Activated CD4-positive, alpha-beta T cell treated with anti-CD3 and anti-CD28 coated beads for 36 hours (primary cell): ENCODE data around the gene ERG. TPM values are rescaled to one million over a fixed set of nuclear protein-coding genes. Genes with fewer than 3 reads are reported as not detected.
A peak's percentile ranks its signal among the peaks of the same experiment; 100 is the strongest.

Experiments used
- ATAC-seq: fragments of 200-7000 bp; cut with Tn5 transposase; one replicate; pipeline ENCODE4 v1.10.0; 2021; ENCODE audit warnings: mild to moderate bottlenecking, moderate library complexity
- CTCF ChIA-PET: fragments of 350-600 bp; sonication (Branson Sonifier 250); formaldehyde crosslinking; loops from one replicate; lab custom pipeline; 2021; ENCODE audit warnings: antibody characterized with exemption; lab: Charles Lee
- POLR2A ChIA-PET: fragments of 350-600 bp; sonication (Branson Sonifier 250); formaldehyde crosslinking; loops from one replicate; lab custom pipeline; 2021; ENCODE audit warnings: antibody characterized with exemption, inconsistent platforms; lab: Charles Lee
- DNase-seq: peaks from one replicate; pipeline ENCODE4 v3.0.0-alpha.2; 2020
- H3K27ac Mint-ChIP-seq: one replicate; pipeline ENCODE4 v1.8.0; 2021; ENCODE audit warnings: mixed read lengths
- H3K27me3 Mint-ChIP-seq: one replicate; pipeline ENCODE4 v1.8.0; 2021; ENCODE audit warnings: mixed read lengths
- H3K36me3 Mint-ChIP-seq: one replicate; pipeline ENCODE4 v1.8.0; 2021; ENCODE audit warnings: low read depth, mixed read lengths
- H3K4me1 Mint-ChIP-seq: one replicate; pipeline ENCODE4 v1.8.0; 2021; ENCODE audit warnings: mixed read lengths
- H3K4me3 Mint-ChIP-seq: one replicate; pipeline ENCODE4 v1.8.0; 2021; ENCODE audit warnings: mild to moderate bottlenecking, moderate library complexity, mixed read lengths
- H3K9me3 Mint-ChIP-seq: one replicate; pipeline ENCODE4 v1.8.0; 2021; ENCODE audit warnings: low read depth, mixed read lengths
- intact Hi-C, 2 experiments: fragments of 100-400 bp; cut with DNase I in 1 of 2; cut with micrococcal nuclease in 1 of 2; formaldehyde crosslinking; loops; one replicate each; pipeline versions ENCODE4 v1.14.2 to v1.15.1; 2022 to 2024; cut with DNase I, micrococcal nuclease
- total RNA-seq, 2 experiments: library from RNA; stranded (reverse); gene quantifications; one replicate each; pipeline ENCODE4 v1.2.3, GENCODE V29; 2021

ERG gene
- total RNA-seq, 2 experiments from 2014 or later, result 0.07 TPM; not detected in 1

DNA sequence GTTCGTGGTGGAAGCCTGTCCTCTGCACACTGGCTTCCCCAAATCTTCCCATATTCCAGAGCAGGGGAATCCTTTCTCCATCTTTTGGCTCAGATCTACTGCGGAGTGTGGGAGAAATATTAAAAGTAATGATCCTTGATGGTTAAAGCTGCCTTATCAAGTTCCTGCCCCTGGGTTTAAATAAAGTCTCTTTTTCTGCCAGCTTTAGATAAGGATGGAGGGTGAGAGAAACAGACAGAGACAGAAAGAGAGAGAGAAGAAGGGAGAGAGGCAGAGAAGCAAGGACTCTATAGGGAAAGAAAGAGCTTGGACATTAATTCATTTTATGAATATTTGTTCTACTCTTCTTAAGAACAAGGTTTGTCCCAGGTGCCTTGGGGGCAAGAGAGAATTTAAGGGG lies 143.5 kb downstream of the ERG start:
- Mint-ChIP-seq H3K9me3 (no peaks in the 10 kb centered on the region), H3K36me3 (no peaks in the 10 kb centered on the region), H3K27me3 (peaks cover 5% of the 10 kb centered on the region), H3K27ac (no peak overlapping the region), H3K4me1 (peaks cover 20% of the 10 kb centered on the region), H3K4me3 (no peak overlapping the region)
- POLR2A ChIA-PET, result no interaction called here
- CTCF ChIA-PET, result interaction anchor here (0.6 to 10.2 kb wide), 13 partner anchors 9 to 787 kb away, joined by 3 to 154 read pairs (median 5); no protein-coding TSS in a partner anchor
- no peak for ATAC-seq
- intact Hi-C loops, result loop anchor here (1.0 to 10.0 kb wide), 3 partner anchors 642 to 680 kb away; no protein-coding TSS in a partner anchor
- no peak for DNase-seq

GRCh38 chr21:38354231-38354630 lies 144.0 kb downstream of the ERG start:
- H3K4me3 Mint-ChIP-seq, result no peak overlapping the region
- DNase-seq (no peak), ATAC-seq (no peak)
- CTCF ChIA-PET, result interaction anchor here (0.7 to 10.2 kb wide), 12 partner anchors 99 to 680 kb away, joined by 3 to 154 read pairs (median 8); no protein-coding TSS in a partner anchor
- intact Hi-C loops, result loop anchor here in 1 of 2 experiments (10.0 kb wide), 1 partner anchor 679 kb away; no protein-coding TSS in a partner anchor
- H3K9me3 Mint-ChIP-seq, result no peaks in the 10 kb centered on the region
- H3K27me3 Mint-ChIP-seq, result peaks cover 5% of the 10 kb centered on the region
- POLR2A ChIA-PET, result no interaction called here
- no peak overlapping the region for H3K27ac Mint-ChIP-seq
- peaks cover 25% of the 10 kb centered on the region for H3K4me1 Mint-ChIP-seq
- H3K36me3 Mint-ChIP-seq, result no peaks in the 10 kb centered on the region

- ChIA-PET POLR2A (interaction anchor here (0.7 kb wide), 1 partner anchor 108 kb away, joined by 4 read pairs; no protein-coding TSS in a partner anchor), CTCF (interaction anchor here (0.7 to 10.2 kb wide), 47 partner anchors 9 to 672 kb away, joined by 3 to 154 read pairs (median 5); no protein-coding TSS in a partner anchor)
- H3K27me3 Mint-ChIP-seq, result peaks cover 5% of the 10 kb centered on the region
- H3K4me3 Mint-ChIP-seq, result no peak overlapping the region
- H3K27ac Mint-ChIP-seq, result no peak overlapping the region
- H3K4me1 Mint-ChIP-seq, result peaks cover 41% of the 10 kb centered on the region
- intact Hi-C loops, result loop anchor here (1.0 to 10.0 kb wide), 3 partner anchors 133 to 678 kb away; no protein-coding TSS in a partner anchor
- peak; percentile 18 for ATAC-seq
- DNase-seq, result peak; percentile 75
- no peaks in the 10 kb centered on the region for H3K9me3 Mint-ChIP-seq
- no peaks in the 10 kb centered on the region for H3K36me3 Mint-ChIP-seq
These were observed 145.6 kb downstream of the ERG start for GRCh38 chr21:38352536-38353219.

DNA sequence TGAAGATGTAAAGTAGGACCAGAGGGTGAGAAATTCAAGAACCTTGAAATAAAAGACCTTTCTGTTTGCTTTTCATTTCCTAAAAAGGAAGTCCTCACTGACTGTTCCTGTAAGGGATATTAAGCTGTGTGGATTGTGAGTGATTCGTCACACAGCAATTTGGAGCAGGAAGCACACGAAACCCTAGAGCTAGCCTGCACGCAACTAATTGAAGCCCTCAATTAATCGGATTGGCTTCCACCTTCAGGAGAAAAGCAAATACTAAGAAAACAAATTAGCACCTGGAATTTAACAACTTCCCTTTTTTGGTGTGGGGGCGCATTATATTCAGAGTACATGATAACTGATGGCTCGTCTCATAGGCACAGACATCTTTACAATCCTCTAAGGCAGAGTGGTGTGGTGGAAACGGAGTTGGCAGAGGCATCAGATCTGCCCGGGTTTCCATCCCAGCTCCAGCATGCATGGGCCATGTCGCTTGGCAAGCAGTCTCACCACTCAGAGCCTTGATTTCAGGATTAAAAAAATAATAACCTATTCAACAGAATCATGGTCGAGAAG lies 146.2 kb downstream of the ERG start:
- Mint-ChIP-seq H3K4me1 (peaks cover 41% of the 10 kb centered on the region), H3K27ac (peak overlapping the region; percentile 23), H3K27me3 (peaks cover 6% of the 10 kb centered on the region), H3K9me3 (no peaks in the 10 kb centered on the region), H3K36me3 (no peaks in the 10 kb centered on the region), H3K4me3 (no peak overlapping the region)
- intact Hi-C loops, result loop anchor here (1.0 to 10.0 kb wide), 3 partner anchors 133 to 677 kb away; no protein-coding TSS in a partner anchor
- CTCF ChIA-PET, result interaction anchor here (0.6 to 10.2 kb wide), 48 partner anchors 9 to 671 kb away, joined by 3 to 154 read pairs (median 4); no protein-coding TSS in a partner anchor
- no peak for DNase-seq
- POLR2A ChIA-PET, result interaction anchor here (0.7 kb wide), 1 partner anchor 107 kb away, joined by 4 read pairs; no protein-coding TSS in a partner anchor
- ATAC-seq, result no peak

DNA sequence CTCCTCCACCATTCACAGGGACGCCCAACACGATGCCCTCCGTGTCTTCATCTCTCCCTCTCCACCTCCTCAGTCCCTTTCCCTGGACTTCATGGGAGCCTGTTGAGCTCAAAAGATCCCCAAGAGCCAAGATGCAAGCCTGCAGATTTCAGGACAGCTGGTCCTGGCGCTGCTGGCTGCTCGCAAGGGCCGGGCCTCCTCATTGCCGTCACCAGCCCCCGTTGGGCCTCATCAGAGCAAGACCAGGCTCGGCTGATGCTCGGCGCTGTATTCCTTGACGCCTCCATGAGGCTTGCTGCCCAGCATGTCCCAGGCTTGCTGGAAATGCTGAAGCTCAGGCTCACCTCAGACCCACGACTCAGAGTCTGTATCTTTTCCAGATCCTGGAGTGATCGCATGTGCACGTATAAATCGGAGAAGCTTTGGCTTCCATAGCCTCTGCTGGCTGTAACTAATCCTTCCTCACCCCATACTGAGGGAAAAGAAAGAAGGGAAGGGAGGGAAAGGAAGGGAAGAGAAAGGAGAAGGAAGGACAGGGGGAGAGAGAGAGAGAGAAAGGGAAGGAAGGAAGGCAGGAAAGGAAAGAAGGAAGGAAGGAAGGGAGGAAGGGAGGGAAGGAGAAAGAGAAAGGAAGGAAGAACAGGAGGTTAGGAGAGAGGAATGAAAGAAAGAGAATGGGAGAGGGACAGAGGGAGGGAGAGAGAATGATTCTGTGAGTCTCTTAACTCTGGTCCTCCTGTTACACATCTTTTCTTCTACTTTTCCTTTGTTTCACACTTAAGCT lies 146.9 kb downstream of the ERG start:
- no peaks in the 10 kb centered on the region for H3K9me3 Mint-ChIP-seq
- DNase-seq (no peak), ATAC-seq (no peak)
- peak overlapping the region; percentile 23 for H3K27ac Mint-ChIP-seq
- peaks cover 8% of the 10 kb centered on the region for H3K27me3 Mint-ChIP-seq
- intact Hi-C loops, result loop anchor here in 1 of 2 experiments (10.0 kb wide), 1 partner anchor 677 kb away; no protein-coding TSS in a partner anchor
- POLR2A ChIA-PET, result no interaction called here
- H3K36me3 Mint-ChIP-seq, result no peaks in the 10 kb centered on the region
- H3K4me3 Mint-ChIP-seq, result no peak overlapping the region
- CTCF ChIA-PET, result interaction anchor here (0.6 to 10.2 kb wide), 35 partner anchors 8 to 217 kb away, joined by 3 to 154 read pairs (median 4); no protein-coding TSS in a partner anchor
- H3K4me1 Mint-ChIP-seq, result peaks cover 41% of the 10 kb centered on the region

DNA sequence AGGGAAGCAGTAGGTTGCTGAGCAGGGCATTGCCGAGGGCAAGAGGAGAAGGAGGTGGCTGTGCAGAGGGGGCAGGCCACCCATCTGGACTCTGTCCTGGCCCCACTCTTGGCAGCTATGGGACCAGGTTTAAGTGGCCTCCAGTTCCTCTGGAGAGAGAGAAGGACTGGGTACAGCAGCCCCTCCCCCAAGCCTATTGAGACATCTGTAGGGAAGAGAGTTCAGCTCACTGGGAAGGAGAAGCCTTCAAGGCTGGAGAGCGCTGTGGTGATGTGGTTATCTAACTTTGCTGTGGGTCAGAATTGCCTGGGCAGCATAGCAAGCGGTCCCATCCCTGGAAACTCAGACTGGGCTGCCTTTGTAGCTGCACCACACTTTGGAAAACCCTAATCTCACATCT lies 147.6 kb downstream of the ERG start:
- POLR2A ChIA-PET, result no interaction called here
- CTCF ChIA-PET, result interaction anchor here (0.5 to 10.2 kb wide), 9 partner anchors 7 to 539 kb away, joined by 3 to 154 read pairs (median 5); no protein-coding TSS in a partner anchor
- Mint-ChIP-seq H3K27ac (peak overlapping the region; percentile 61), H3K9me3 (no peaks in the 10 kb centered on the region), H3K4me1 (peaks cover 41% of the 10 kb centered on the region), H3K27me3 (peaks cover 8% of the 10 kb centered on the region), H3K4me3 (no peak overlapping the region), H3K36me3 (no peaks in the 10 kb centered on the region)
- no peak for ATAC-seq
- intact Hi-C loops, result loop anchor here in 1 of 2 experiments (10.0 kb wide), 1 partner anchor 676 kb away; no protein-coding TSS in a partner anchor
- DNase-seq, result no peak

- H3K36me3 Mint-ChIP-seq, result no peaks in the 10 kb centered on the region
- H3K27ac Mint-ChIP-seq, result peak overlapping the region; percentile 24
- ChIA-PET CTCF (interaction anchor here (1.2 to 10.2 kb wide), 4 partner anchors 72 to 181 kb away, joined by 3 to 154 read pairs (median 43); no protein-coding TSS in a partner anchor), POLR2A (no interaction called here)
- H3K4me1 Mint-ChIP-seq, result peaks cover 41% of the 10 kb centered on the region
- peaks cover 8% of the 10 kb centered on the region for H3K27me3 Mint-ChIP-seq
- DNase-seq (no peak), ATAC-seq (no peak)
- no peak overlapping the region for H3K4me3 Mint-ChIP-seq
- no peaks in the 10 kb centered on the region for H3K9me3 Mint-ChIP-seq
- intact Hi-C loops, result loop anchor here (1.0 to 10.0 kb wide), 5 partner anchors 22 to 675 kb away; no protein-coding TSS in a partner anchor
These were observed 148.3 kb downstream of the ERG start for GRCh38 chr21:38349977-38350376.

DNA sequence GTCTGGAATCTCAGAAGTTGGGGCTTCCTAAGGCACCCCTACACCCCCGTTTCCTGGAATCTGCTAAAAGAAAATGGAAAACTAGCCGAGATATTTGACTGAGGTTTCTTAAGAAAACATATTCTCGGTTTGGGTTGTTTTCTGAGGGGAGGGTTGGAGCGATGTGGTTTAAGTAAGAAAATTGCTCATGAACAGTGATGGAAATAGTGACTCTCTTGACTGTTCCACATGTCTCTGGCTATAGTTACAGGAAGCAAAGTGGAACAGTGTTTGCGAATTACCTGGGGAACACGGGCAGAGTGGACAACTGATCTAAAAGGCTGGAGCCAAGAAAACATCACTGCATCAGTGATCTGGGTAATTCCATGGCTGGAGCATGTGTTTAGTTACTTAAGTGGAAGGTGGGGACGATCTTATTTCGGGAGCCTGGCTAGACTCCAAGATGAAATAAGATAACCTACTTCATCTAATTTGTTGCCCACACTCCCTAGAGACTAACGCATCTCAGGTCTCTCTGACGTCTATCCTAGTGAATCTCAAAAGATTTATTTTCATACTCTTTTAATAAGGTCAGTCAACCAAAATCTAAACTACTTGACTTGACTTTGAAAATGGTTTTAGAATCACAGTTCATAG lies 149.0 kb downstream of the ERG start:
- H3K4me3 Mint-ChIP-seq, result no peak overlapping the region
- peak; percentile 41 for DNase-seq
- H3K27me3 Mint-ChIP-seq, result peaks cover 6% of the 10 kb centered on the region
- peak; percentile 78 for ATAC-seq
- intact Hi-C loops, result loop anchor here (1.0 to 2.0 kb wide), 4 partner anchors 21 to 105 kb away; no protein-coding TSS in a partner anchor
- no peaks in the 10 kb centered on the region for H3K9me3 Mint-ChIP-seq
- ChIA-PET CTCF (interaction anchor here (10.2 kb wide), 1 partner anchor 131 kb away, joined by 154 read pairs; no protein-coding TSS in a partner anchor), POLR2A (interaction anchor here (0.6 kb wide), 1 partner anchor 419 kb away, joined by 3 read pairs; no protein-coding TSS in a partner anchor)
- H3K27ac Mint-ChIP-seq, result peak overlapping the region; percentile 78
- no peaks in the 10 kb centered on the region for H3K36me3 Mint-ChIP-seq
- peaks cover 41% of the 10 kb centered on the region for H3K4me1 Mint-ChIP-seq

DNA sequence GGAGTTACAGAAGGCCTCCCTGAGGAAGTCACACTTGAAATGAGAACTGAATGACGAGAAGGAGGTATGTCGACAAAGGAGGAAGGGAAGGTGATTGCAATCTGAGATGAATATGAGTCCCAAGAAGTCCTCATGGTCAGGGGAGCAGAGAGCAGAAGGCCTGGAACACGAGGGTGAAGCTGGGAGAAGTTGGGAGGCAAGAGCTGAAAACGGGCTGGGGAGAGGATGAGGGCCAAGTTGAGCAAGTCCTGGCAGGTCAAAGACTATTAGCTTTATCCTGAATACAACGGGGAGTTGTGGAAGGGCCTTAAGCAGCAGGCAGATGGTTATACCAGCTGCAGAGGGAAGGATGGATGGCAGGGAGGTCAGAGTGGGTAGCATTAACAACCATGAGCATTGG lies 152.0 kb downstream of the ERG start:
- Mint-ChIP-seq H3K4me3 (no peak overlapping the region), H3K9me3 (no peaks in the 10 kb centered on the region), H3K27me3 (peaks cover 3% of the 10 kb centered on the region), H3K27ac (no peak overlapping the region), H3K36me3 (no peaks in the 10 kb centered on the region), H3K4me1 (peaks cover 28% of the 10 kb centered on the region)
- ATAC-seq (no peak), DNase-seq (no peak)
- ChIA-PET CTCF (interaction anchor here (1.2 kb wide), 1 partner anchor 9 kb away, joined by 5 read pairs; no protein-coding TSS in a partner anchor), POLR2A (no interaction called here)
- intact Hi-C loops, result no loop called here

DNA sequence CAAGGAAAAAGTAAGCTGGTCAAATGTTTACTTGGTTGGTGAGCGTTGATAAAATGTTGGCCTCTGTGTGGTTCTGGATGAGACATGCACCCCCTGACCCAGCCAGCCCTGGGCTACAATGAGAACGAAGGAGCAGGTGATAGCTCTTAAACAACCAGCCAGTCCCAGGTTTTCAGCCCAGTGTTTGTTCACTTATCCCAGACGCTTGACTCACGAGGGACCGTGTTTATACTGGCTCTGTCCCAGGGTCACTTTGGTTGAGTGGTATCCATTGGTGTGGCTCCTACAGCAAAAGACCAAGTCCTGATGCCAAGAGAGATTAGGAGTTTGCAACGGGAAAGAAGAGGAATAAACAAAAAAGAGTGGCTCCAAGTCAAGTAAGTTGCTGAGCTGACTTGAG lies 154.6 kb downstream of the ERG start:
- peaks cover 3% of the 10 kb centered on the region for H3K27me3 Mint-ChIP-seq
- peaks cover 10% of the 10 kb centered on the region for H3K4me1 Mint-ChIP-seq
- no peak for ATAC-seq
- H3K27ac Mint-ChIP-seq, result no peak overlapping the region
- no peak for DNase-seq
- H3K9me3 Mint-ChIP-seq, result no peaks in the 10 kb centered on the region
- no peaks in the 10 kb centered on the region for H3K36me3 Mint-ChIP-seq
- intact Hi-C loops, result no loop called here
- POLR2A ChIA-PET, result no interaction called here
- CTCF ChIA-PET, result interaction anchor here (0.7 to 1.5 kb wide), 3 partner anchors 9 to 153 kb away, joined by 3 to 13 read pairs (median 4); no protein-coding TSS in a partner anchor
- no peak overlapping the region for H3K4me3 Mint-ChIP-seq
